ENCODE results near the gene CACNA1S. TPM values are rescaled to one million over a fixed set of nuclear protein-coding genes. Genes with fewer than 3 reads are reported as not detected.
A peak's percentile ranks its signal among the peaks of the same experiment; 100 is the strongest.

Gene CACNA1S
- total and polyA plus RNA-seq, 2 experiments from 2014 or later, result not detected

DNA sequence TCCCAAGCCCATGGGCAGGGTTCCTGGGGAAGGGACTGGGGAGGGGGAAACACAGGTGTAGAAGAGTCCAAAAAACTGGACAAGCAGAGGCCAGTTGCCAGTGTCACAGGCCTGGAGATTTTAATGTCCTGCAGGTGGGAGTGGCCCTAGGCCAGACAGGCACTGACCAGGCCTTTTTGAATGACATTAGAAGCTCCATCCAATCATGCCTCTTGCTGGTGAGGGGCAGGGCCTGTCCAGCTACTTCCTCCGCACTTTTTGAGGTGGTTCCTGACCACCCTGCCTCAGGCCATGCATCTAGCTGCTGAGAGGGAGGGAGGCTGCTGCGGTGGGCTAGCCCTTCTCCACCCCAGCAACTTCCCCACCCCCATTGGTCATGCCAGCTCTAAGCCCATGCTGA, 72.8 kb downstream of the CACNA1S start:
- H3K4me1 ChIP-seq (ENCODE audit: insufficient read depth), result peaks cover 3% of the 10 kb centered on the region
- H4K20me1 ChIP-seq (ENCODE audit: insufficient read depth, poor library complexity, severe bottlenecking), result no peaks in the 10 kb centered on the region
- H3K36me3 ChIP-seq (replicated peaks; ENCODE audit: insufficient read depth, low read depth), result no peaks in the 10 kb centered on the region
- no peaks in the 10 kb centered on the region for H3K79me2 ChIP-seq
- WGBS (ENCODE audit: low lambda C conversion rate, missing lambda C conversion rate), result 59% methylated on average over 2 of the region's 2 CpGs
- H3K27me3 ChIP-seq, result no peaks in the 10 kb centered on the region
- TF ChIP-seq, protein P1, sequence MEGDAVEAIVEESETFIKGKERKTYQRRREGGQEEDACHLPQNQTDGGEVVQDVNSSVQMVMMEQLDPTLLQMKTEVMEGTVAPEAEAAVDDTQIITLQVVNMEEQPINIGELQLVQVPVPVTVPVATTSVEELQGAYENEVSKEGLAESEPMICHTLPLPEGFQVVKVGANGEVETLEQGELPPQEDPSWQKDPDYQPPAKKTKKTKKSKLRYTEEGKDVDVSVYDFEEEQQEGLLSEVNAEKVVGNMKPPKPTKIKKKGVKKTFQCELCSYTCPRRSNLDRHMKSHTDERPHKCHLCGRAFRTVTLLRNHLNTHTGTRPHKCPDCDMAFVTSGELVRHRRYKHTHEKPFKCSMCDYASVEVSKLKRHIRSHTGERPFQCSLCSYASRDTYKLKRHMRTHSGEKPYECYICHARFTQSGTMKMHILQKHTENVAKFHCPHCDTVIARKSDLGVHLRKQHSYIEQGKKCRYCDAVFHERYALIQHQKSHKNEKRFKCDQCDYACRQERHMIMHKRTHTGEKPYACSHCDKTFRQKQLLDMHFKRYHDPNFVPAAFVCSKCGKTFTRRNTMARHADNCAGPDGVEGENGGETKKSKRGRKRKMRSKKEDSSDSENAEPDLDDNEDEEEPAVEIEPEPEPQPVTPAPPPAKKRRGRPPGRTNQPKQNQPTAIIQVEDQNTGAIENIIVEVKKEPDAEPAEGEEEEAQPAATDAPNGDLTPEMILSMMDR (IDR thresholded peaks at IDR 0.05; ENCODE audit: poor library complexity), result no peak
- no peak for TF ChIP-seq EZH2phosphoT487 (IDR thresholded peaks at IDR 0.05; ENCODE audit: low read depth, severe bottlenecking, unreplicated experiment)
- TF ChIP-seq EZH2 (IDR thresholded peaks at IDR 0.05; ENCODE audit: borderline replicate concordance), result no peak
- H3K9me2 ChIP-seq (replicated peaks; ENCODE audit: insufficient read depth), result no peaks in the 10 kb centered on the region
- H3K4me3 ChIP-seq, result no peak overlapping the region
- no peak overlapping the region for H3K27ac ChIP-seq
- H2AFZ ChIP-seq, result no peak overlapping the region
- no peaks in the 10 kb centered on the region for H3K9me3 ChIP-seq (ENCODE audit: low read depth)
- H3K4me2 ChIP-seq, result no peak overlapping the region
- DNase-seq (ENCODE audit: low spot score), result no peak

DNA sequence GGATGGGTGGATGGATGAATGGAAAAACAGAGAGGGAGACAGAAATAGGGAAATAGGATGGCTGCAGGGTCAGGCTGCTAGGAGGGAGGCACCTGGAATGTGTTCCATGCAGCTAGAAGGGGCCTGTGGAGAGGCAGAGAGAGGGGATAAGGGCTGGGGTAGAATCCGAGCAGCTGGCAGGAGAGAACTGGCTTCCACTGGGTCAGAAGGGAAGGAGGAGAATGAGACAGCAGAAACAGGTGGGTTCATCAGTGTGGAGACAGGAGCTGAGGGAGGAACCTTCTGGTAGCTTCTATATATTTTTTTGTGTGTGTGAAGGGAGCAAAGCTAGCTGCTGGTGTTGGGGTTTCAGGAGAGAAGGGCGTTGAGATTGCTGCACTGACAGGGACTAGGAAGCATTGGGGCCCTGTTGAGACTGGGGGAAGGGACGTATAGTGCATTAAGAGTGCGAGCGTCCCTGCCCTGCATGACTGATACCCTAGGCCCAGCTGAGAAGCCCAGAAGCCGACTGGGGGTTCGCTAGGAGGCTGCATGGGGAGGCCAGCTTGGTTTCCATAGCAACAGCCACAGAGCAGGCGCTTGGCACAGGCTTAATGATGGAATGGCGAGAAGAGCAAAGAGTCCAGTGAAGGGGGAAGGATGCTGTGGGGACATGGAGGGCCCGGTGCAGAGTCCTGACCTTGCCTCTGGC, 73.9 kb downstream of the CACNA1S start:
- no peak overlapping the region for H2AFZ ChIP-seq
- no peaks in the 10 kb centered on the region for H3K36me3 ChIP-seq (replicated peaks; ENCODE audit: insufficient read depth, low read depth)
- H3K79me2 ChIP-seq, result no peaks in the 10 kb centered on the region
- H3K9me3 ChIP-seq (ENCODE audit: low read depth), result no peaks in the 10 kb centered on the region
- H4K20me1 ChIP-seq (ENCODE audit: insufficient read depth, poor library complexity, severe bottlenecking), result no peaks in the 10 kb centered on the region
- H3K4me2 ChIP-seq, result no peak overlapping the region
- no peak for DNase-seq (ENCODE audit: low spot score)
- no peak overlapping the region for H3K4me3 ChIP-seq
- peaks cover 3% of the 10 kb centered on the region for H3K4me1 ChIP-seq (ENCODE audit: insufficient read depth)
- H3K9me2 ChIP-seq (replicated peaks; ENCODE audit: insufficient read depth), result no peaks in the 10 kb centered on the region
- no peak overlapping the region for H3K27ac ChIP-seq
- WGBS (ENCODE audit: low lambda C conversion rate, missing lambda C conversion rate), result 89% methylated on average over 10 of the region's 10 CpGs
- no peaks in the 10 kb centered on the region for H3K27me3 ChIP-seq
- no peak for TF ChIP-seq EZH2 (IDR thresholded peaks at IDR 0.05; ENCODE audit: borderline replicate concordance)
- TF ChIP-seq, protein P1 (IDR thresholded peaks at IDR 0.05; ENCODE audit: poor library complexity), result no peak
- TF ChIP-seq EZH2phosphoT487 (IDR thresholded peaks at IDR 0.05; ENCODE audit: low read depth, severe bottlenecking, unreplicated experiment), result no peak

DNA sequence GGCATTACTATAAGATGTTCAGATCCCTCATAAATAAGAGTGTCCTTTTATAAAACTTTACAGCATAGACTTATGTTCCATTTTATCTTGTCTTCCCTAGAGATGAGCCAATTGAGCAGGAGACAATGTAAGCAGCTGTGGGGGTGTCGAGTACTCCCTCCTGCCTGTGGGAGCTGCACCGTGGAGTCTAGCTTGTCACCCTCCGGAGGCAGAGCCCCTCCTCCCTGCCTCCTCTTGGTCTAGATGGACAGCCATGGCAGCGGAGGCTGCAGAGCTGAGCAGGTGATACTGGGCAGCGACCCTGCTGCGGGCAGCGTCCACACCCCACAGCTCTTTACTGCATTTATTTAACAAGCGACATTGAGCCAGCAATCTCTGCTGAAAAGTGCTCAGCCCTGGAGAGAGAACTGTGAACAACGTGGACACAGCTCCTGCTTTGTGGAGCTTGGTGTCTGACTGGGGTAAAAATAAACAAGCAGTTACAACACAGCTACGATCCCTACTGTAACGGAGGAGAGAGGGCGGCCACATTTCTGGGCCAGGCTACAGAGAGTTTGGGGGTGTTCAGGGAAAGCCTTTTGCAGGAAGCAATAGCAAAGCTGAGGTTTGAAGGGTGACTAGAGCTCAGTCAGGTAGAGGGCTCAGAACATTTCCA, 75.9 kb downstream of the CACNA1S start:
- Histone ChIP-seq H2AFZ (no peak overlapping the region), H3K9me3 (ENCODE audit: low read depth) (no peaks in the 10 kb centered on the region), H3K4me1 (ENCODE audit: insufficient read depth) (peaks cover 3% of the 10 kb centered on the region), H3K36me3 (replicated peaks; ENCODE audit: insufficient read depth, low read depth) (no peaks in the 10 kb centered on the region), H3K27me3 (no peaks in the 10 kb centered on the region), H3K4me2 (peak overlapping the region; percentile 41), H3K27ac (no peak overlapping the region), H3K9me2 (replicated peaks; ENCODE audit: insufficient read depth) (no peaks in the 10 kb centered on the region), H3K79me2 (no peaks in the 10 kb centered on the region), H3K4me3 (no peak overlapping the region), H4K20me1 (ENCODE audit: insufficient read depth, poor library complexity, severe bottlenecking) (no peaks in the 10 kb centered on the region)
- DNase-seq (ENCODE audit: low spot score), result no peak
- 59% methylated on average over 12 of the region's 12 CpGs for WGBS (ENCODE audit: low lambda C conversion rate, missing lambda C conversion rate)
- TF ChIP-seq EZH2phosphoT487 (IDR thresholded peaks at IDR 0.05; ENCODE audit: low read depth, severe bottlenecking, unreplicated experiment) (no peak), EZH2 (IDR thresholded peaks at IDR 0.05; ENCODE audit: borderline replicate concordance) (no peak)
- TF ChIP-seq, protein P1 (IDR thresholded peaks at IDR 0.05; ENCODE audit: poor library complexity), result no peak

All from hepatocyte (in vitro differentiated cells).